ENCODE data around the gene THNSL1.
A peak's percentile ranks its signal among the peaks of the same experiment; 100 is the strongest.
"Not testable (repeated sequence)": the region's sequence is repeated elsewhere in the genome, so short reads cannot be mapped to it uniquely, and the experiment has no call there.

The THNSL1 gene

DNA sequence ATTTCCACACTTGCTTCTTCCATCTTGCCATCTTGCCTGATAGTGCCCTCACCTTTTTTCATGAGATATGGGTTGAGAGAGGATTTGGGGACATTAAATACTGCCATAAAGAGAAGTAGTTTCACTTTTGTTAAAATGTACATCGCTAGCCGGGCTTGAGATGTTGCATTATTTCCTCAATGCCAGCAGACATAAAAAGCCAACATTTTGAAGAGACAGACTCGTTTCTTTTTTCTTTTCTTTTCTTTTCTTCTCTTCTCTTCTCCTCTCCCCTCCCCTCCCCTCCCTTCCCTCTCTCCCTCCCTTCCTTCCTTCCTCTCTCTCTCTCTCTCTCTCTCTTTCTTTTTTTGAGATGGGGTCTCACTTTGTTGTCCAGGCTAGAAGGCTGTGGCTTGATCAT is 18.4 kb upstream of the THNSL1 start:
- no peak for DNase-seq

DNA sequence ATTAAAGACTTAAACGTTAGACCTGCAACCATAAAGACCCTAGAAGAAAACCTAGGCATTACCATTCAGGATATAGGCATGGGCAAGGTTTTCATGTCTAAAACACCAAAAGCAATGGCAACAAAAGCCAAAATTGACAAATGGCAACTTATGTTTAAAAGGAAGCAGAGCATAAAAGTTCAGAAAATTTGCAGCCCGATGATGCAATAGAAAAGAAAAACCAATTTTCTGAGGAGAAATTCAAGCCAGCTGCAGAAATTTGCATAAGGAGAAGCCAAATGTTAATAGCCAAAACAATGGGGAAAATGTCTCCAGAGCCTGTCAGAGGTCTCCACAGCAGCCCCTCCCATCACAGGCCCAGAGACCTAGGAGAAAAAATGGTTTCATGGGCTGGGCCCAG is 4.8 kb upstream of the THNSL1 start:
- not testable (repeated sequence) for DNase-seq

DNA sequence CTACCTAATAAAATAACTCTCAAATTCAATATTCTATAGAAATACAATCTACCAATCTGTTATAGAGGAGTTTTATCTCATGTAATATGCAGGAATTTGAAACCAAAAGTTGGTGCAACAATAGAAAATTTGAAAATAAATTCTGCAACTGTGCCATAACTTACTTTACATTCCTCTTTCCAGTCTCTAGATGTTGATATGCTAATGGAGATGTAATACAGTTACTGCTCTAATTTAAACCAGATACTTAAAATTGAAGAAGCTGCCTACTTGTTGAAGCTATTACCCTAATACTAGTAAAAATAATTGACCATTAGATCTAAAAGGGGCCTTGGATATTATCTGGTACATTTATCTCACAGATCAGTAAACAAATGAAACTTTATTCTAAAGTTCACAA is 1.8 kb upstream of the THNSL1 start:
- DNase-seq = no peak

DNA sequence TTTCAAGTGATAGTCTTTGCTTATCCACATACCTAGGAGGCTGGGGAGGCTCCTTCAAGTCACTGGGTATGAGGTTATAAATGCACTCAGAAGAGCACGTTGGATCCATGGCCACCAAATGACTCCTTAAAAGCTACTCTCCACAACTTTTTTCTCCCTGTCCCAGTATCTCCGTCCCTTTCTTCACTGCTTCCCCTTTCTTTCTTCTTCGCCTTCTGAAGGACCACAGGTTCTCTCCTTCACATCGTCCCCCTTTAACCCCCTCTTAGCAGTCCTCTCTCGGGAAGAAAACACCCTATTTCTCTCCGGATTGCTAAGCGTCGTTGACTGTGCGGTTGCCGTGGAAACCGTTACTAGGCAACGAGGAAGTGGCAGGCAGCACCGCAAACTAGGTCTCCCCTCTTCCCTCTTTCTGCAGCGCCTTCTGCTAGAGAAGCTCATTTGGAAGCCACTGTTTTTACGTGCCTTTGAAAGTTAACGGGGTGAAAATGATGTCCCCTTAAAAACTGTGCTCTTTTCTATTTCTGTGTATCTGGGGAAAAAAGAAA is 510 bp upstream of the THNSL1 start, which contains the start of gene ENKUR:
Gene ENKUR (minus strand): TSS at position 331 of the 548 bp plus-strand sequence. CDS start 222 bp downstream, at position 109.
- peak; percentile 83 for DNase-seq

DNA sequence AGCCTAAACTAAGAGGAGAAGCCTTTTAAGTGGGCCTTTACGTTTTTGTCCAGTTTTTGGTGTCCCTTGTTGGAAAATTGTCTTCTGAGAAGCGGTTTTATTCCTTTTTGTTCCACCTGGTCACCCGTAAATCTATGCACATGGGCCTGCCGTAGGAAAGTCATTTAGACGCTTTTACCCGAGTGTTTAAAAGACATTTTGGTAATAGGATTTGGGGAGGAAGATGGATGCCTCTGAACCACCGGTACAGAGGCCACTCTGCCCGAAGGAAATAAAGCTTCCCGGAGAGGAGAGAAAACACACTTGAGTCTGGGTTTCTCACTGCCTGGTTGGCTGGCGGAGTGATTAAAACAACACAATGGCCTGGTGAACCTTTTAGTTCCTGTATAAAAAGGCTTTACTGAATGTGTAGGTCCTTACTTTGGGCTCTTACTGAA is 760 bp downstream of the THNSL1 start:
- no peak for DNase-seq

DNA sequence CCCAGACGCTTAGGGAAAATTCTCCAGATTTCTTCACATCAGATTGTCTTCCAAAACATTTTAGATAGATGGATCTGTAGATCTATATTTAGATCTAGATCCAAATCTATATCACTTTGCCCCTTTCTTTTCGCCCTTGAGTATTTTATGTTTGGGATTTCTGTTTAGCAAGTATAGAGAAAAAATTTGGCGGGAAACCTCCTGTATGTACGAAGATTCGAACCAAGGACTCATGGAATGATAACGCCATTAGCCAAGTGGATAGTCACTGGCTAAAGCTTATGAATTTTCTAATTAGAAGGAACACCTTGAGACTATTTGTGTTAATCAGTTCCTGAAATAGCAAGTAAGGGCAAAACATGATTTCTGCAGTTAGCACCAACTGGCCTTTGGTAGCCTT is 1.2 kb downstream of the THNSL1 start:
- DNase-seq = no peak

DNA sequence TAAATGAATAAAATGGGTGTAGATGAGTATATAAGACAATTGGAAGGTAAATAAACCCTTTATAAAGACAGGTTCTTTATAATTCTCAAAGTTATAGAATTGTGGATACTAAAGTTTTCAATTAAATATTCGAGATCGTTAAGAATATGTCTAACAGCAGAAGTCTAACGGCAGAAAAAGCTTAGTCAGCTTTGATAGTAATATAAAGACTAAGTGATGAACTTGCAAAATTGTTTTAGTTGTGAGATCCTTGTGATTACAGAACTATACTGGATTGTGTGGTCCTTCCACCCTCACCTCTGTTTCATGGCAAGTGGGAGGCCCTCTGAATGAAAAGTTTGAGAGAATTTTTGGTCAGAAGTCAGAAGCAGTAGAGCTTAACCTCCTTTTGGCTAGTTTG is 2.3 kb downstream of the THNSL1 start:
- DNase-seq = no peak

DNA sequence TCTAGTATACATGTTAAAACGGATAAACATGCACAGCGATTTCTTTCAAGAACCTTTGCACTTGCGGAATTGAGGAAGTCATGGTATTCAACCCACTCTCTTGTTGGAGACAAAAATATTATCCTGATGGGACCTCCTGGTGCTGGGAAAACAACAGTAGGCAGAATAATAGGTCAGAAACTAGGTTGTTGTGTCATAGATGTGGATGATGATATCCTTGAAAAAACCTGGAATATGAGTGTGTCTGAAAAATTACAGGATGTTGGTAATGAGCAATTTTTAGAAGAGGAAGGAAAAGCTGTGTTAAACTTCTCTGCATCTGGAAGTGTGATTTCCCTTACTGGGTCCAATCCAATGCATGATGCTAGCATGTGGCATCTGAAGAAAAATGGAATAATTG is 6.9 kb downstream of the THNSL1 start:
- no peak for DNase-seq

DNA sequence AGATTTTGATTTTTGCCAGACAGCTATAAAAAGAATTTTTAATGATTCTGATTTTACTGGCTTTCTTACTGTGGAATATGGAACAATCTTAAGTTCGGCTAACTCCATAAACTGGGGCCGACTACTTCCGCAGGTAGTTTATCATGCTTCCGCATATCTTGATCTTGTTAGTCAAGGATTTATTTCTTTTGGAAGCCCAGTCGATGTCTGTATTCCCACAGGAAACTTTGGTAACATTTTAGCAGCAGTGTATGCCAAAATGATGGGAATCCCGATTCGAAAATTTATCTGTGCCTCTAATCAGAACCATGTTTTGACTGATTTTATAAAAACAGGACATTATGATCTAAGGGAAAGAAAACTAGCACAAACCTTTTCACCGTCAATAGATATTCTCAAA is 8.1 kb downstream of the THNSL1 start:
- DNase-seq = no peak

DNA sequence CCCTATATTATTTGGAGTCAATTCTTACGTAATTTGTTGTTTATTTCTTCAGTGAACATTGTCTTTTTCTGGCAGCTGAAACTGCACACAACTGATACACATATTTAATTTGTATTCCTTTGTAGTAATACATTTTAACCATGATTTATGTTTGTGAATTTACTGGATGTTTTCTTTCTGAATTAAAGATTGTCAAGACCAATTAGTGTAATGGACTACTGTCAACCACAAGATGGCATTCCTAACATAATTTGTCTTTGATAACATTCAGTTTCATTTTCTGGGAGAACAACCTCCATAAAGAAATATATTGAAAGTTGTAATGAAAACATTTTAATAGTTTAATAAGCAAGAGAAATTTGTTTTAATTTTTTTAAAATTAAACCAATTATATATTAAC is 10.1 kb downstream of the THNSL1 start:
- DNase-seq = no peak

DNA sequence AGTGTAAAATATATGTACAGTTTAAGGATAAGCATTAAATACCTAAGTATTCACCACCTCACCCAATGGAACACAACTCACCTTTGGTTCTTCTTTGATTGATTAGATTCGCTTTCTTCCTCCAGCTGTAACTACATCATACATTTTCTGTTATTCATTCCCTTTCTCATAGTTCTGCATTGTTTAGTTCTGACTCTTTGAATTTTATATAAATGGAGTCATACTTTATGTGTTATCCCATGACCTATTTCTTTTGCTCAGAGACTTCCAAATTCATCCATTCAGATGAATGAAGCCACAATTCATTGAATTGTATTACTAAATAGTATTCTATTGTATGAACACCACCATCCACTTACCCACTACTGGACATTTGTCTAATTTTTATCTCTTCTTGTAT is 12.3 kb downstream of the THNSL1 start:
- no peak for DNase-seq

DNA sequence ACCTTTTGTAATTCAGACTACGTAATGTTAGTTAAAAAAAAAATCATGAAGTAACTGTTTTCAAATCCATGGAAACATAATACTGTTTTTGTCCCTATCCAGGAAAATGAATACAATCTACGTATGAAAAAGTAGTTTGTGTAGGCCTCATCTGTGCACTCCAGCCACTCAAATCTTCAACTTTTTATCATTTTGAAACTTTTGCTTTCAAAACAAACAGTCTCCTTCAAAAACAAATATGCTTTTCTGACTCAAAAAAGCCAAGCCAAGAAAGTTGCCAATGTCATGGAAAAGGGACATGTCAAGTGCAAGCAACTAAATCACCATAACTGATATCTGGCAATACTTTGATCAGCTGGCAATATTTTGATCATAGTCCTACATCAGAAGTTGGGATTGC is 13.1 kb downstream of the THNSL1 start:
- DNase-seq = no peak

DNA sequence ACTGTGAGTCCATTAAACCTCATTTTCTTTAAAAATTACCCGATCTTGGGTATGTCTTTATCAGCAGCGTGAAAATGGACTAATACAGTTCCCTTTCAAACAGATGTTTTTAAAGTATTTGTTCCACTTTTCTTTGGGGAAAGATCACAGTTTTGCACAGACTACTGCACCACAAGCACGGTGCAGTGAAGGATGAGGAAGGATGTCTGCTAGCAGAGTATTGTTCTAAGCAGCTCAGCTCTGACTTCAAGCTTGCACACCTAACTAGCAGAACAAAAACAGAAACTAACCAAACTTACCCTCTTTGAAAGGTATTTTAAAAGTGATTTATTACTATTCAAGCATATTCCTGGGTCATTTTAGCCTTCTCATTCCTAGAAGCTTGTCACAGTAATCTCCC is 20.0 kb downstream of the THNSL1 start:
- no peak for DNase-seq

DNA sequence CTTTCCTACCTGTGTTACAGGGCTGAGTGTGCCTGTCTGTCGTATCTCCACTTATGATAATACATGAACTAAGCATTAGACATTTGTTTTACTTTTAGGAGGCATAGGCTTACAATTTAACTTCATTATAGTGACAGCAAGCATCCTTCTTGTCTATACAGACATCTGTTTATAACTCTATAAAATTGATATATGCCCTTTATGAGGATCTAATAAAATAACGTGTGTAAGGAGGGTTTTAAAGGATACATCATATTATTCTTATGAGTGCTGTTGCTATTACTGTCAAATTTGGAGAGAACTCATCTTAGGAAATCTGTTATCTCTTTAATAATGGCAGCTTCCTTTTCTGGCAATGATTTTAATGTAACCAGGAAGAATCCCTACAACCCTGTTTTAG is 21.9 kb downstream of the THNSL1 start:
- DNase-seq = no peak

DNA sequence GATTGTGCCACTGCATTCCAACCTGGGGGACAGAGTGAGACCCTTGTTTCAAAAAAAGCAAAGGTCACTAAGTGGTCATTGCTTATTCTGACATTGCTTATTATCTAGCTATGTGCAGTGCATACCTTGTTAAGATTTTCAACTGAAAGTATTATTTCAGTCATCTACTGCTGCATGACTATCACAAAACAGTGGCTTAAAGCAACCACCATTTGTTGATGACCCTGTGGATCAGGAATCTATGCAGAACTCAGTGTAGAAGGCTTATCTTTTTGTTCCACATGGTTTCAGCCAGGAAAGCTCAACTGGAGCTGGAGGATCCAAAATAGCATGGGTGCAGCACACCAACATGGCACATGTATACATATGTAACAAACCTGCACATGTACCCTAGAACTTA is 23.1 kb downstream of the THNSL1 start:
- DNase-seq = no peak

DNA sequence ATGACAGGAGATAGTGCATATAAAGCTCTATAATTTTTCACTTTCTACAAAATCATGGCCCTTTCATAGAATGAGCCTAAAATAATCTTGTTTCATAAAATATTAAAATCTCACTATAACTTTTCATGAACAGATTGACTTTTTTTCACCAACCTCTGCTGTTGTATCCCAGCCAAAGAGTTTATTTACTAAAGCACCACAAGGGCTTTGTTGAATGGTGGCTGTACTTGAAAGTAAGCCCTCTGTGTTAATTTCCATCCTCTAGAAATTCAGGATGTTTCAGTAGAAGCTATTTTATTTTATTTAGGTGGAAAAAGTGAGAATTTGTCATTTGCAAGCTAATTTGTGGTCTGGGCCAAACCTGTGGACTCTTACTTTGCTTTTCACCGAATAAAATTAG is 30.2 kb downstream of the THNSL1 start:
- no peak for DNase-seq

DNA sequence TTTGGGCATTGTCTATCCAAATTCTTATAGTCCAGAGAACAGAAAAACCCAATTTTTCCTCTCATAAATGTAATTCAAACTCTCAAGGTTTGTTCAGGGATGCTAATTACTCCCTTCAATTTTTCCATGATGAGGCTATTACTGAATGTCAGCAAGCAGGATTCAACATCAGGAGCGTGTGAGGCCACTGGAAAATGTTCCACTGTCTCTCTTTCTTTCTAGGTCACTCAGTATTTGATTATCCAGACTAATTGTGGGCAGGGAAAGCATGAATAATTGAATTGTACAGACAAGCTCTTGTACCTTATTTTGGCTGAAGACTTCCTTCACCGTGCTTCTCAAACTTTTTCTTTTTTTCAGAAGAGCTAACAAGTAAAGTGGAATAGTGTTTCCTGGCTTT is 30.7 kb downstream of the THNSL1 start:
- no peak for DNase-seq

DNA sequence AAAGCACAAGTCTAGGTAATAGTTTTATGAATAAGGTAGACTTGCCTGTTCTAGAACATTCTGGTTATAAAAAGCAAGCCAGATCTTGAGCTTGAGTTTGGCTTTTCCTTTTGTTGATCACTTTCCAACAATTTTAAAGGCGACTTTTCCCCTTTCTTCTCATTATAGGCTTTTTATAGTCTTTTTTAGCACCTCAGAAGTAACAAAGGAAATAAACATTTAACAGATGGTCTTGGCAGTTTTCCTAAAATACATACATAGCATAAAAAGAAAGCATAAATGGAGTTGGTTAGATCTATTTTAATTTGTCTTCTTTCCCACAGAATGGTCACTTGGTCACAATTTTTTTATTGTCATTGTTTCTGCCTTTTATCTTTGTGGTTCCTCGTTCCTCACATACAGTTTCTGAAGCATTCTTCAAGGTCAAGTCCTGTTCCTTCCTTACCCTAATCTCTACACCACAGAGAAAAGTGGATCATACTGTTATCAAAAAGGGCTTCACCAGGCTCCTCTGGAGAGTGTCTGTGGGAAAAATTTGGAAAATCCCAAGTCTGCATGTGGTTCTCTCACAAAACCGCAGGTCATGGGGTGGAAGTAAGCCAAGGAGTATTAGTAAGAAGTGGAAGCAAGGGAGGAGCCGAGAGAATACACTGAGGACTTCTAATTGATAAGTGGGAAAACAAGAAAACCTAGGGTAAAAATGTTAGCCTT is 31.3 kb downstream of the THNSL1 start:
- DNase-seq = no peak

DNA sequence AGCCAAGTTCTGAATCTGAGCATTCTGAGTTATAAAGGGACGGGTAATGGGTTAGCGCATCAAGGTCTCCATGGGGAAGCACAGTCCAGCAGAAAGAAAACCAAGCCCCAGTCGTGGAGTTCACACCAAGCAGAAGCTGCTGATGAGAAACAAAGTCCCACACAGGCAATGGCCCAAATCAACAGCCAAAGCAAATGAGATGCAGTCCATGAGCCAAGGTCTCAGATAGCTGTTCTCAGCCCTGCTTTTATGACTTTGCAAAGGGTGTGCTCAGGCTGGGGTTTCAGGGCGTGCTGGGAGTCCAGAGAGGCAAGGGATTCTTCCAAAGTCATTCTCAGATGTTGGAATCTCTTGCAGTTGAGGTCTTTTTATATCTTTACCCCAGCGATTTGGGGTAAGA is 32.0 kb downstream of the THNSL1 start:
- no peak for DNase-seq

DNA sequence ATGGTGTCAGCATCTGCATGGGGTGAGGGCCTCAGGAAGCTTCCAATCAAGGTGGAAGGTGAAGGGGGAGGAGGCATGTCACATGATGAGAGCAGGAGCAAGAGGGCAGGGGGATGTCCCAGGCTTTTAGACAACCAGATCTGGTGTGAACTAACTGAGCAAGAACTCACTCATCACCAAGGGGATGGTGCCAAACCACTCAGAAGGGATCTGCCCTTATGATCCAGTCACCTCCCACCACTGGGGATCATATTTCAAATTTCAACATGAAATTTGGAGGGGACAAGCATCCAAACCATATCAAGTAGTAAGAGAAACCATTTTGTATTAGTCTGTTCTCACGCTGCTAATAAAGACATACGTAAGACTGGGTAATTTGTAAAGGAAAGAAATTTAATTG is 33.6 kb downstream of the THNSL1 start:
- no peak for DNase-seq

DNA sequence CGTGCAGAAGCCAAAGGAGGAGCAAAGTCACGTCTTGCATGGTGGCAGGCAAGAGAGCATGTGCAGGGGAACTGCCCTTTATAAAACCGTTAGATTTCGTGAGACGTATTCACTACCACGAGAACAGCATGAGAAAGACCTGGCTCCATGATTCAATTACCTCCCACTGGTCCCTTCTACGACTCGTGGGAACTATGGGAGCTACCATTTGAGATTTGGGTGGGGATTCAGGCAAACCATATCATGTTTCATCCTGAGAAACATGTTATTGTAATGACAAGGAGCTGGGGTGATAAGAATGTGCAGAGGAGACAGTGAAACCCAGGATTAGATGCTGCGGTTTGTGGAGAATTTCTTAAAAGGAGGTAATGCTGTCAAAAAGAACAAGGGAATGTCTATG is 34.0 kb downstream of the THNSL1 start:
- DNase-seq = no peak

DNA sequence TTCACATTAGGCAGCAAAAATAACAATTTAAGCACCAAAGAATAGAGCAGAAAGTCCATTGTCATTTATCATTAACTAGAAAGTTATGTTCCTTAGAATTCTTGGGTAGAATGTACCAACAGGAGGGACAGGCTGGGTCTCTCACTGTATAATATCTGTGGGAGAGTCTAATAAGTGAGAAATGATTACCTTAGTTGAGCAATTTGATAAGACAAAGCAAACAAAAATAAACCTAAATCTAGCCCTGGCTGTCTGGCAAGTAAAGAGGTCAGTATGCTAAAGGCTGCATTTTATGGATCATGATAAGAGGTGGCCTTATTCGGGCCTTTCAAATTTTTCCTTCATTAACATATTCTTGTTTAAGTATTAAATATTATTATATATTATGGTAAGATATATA is 35.6 kb downstream of the THNSL1 start:
- DNase-seq = no peak

DNA sequence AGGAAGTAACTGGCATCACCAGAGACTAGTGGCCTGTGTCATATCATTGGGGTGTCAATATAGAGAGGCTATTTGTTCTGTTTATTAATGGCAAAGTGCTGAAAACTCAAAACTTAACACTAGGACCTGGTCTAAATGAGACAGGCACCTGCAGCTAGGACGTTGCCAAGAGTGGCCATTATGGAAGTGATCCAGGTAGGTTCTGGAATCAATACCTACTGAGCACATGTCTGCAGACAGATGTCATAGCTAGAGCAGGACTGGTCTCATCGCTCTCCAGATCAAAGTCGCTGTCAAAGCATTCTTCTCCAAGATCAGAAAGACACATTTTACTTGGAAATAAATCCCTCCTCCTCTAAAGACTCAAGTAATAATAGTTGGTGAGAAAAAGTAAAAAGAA is 40.3 kb downstream of the THNSL1 start:
- DNase-seq = no peak

DNA sequence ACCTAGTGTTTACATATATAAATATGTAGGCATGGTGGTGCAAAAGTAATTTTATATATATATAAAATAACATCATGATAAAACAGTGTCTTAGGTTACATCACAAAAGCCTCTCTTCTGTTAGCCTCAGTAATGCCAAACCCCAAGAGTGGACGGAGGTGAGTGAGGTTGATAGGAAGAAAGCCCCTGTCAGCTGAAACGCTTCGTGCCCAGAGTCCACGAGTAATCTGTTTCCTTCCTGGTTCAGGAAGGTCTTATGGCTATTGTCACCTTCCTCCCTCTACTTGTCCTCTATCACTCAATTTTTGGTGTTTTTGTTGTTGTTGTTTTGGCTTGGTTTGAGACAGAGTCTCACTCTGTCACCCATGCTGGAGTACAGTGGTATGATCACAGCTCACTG is 41.5 kb downstream of the THNSL1 start:
- DNase-seq = no peak

DNA sequence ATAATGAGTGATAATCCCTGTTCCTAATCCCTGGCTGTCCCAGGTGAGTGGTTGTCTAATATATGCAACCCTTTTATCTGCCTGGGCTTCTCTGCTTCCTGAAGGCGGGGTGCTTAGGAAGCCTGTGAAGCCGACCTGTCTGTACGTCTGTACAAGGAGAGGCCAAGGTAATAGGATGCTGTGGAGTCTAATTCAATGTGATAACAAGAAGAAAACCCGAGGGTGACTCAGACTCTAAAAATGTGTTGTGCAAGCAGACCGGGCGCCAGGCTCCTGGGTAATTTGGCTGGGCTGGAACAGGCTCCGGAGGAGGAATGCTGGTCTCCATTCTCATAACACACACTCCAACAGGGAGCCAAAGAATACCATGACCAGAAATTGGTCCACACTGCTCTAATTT is 43.6 kb downstream of the THNSL1 start:
- DNase-seq = no peak
